ENCODE data around the gene WHRN.

Gene WHRN

GRCh38 chr9:114506082-114506390 lies 763 bp upstream of the WHRN start:
- no peak for DNase-seq (ENCODE audit: low read depth in 2 of 2)
- H3K4me3 ChIP-seq (replicated peaks in 1 of 2; ENCODE audit: low read depth in 2 of 2, low read length in 2 of 2): peak overlapping the region; percentile 61
- no peak for TF ChIP-seq CTCF (IDR thresholded peaks at IDR 0.05; ENCODE audit: low read depth, low read length)

DNA sequence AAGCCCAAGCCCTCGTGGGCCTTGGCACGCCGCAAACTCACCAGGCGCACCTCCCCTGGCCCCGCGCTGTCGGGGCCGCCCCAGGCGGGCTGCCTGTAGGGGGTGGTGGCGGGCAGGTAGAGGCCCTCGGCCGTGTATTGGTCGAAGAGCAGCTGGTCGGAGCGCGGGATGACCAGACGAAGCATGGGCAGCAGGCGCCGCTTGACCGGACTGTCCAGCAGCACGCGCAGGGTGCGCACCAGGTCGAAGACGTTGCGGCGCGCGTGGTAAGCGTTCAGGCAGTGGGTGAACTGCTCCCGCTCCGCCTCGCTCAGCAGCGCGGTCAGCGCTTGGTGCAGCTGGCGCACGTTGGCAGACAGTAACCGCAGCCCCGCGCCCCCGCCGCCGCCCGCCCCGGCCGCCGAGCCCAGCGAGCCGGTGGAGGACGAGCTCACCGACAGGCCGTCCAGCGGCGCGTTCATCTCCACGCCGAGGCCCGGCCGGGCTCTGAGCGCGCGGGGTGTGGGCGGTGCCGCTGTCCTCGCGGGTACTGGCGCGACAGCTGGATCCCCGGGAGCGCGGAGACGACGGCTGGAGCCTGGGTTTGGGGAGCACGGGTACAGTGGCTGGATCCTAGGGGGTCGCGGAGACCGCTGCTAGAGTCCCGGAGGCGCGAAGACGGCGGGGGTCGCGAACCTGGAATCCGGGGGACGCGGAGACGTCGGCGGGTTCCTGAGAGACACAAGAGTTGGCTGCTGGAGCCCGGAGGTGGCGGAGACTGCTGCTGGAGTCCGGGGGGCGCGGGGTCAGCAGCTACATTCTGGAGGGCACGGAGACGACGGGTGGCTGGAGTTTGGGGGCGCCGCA lies 709 bp downstream of the WHRN start:
- TF ChIP-seq CTCF (IDR thresholded peaks at IDR 0.05; ENCODE audit: low read depth, low read length): peak; percentile 18
- peak overlapping the region; percentile 61 for H3K4me3 ChIP-seq (replicated peaks in 1 of 2; ENCODE audit: low read depth in 2 of 2, low read length in 2 of 2)
- DNase-seq (ENCODE audit: low read depth in 2 of 2): peak in 1 of 2 donors; percentile 26

DNA sequence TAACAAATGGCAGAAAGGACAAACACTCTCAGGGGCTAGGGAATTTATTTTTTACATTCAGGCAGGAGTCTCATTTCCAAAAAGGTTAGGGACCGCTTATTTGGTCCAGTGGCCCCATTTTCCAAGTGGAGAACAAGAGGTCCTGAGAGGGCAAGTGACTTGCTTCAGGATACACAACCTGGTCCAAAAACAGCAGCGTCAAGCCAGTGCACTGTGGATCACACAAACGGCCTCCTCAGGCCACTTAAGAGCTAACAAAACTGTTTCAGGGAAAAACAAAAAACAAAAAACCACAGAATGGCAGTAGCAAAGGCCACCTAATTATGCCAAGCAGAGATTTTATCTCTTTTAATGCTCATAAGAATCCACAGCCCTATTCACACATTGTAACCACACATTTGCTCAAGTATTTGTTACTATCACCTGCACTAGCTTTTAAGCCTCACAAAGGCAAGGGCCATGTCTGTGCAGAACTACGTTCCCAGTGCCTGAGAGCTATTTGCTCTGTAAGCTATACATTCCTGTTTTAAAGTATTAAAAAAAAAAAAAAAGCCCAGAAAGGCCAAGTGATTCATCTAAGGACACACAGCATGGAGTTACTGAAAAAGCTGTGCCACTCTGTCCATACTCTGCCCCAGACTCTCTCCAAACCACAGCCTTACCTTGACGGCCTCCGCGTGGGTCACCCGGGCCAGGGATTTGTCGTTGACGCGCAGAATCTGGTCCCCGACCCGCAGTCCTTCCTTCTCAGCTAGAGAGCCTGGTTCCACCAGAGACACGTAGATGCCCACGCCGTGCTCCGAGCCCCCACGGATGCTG lies 1.5 kb downstream of the WHRN start:
- no peak overlapping the region for H3K4me3 ChIP-seq (replicated peaks in 1 of 2; ENCODE audit: low read depth in 2 of 2, low read length in 2 of 2)
- no peak for DNase-seq (ENCODE audit: low read depth in 2 of 2)
- no peak for TF ChIP-seq CTCF (IDR thresholded peaks at IDR 0.05; ENCODE audit: low read depth, low read length)

GRCh38 chr9:114503009-114503408 lies 2.3 kb downstream of the WHRN start:
- TF ChIP-seq CTCF (IDR thresholded peaks at IDR 0.05; ENCODE audit: low read depth, low read length): no peak
- H3K4me3 ChIP-seq (replicated peaks in 1 of 2; ENCODE audit: low read depth in 2 of 2, low read length in 2 of 2): no peak overlapping the region
- no peak for DNase-seq (ENCODE audit: low read depth in 2 of 2)

DNA sequence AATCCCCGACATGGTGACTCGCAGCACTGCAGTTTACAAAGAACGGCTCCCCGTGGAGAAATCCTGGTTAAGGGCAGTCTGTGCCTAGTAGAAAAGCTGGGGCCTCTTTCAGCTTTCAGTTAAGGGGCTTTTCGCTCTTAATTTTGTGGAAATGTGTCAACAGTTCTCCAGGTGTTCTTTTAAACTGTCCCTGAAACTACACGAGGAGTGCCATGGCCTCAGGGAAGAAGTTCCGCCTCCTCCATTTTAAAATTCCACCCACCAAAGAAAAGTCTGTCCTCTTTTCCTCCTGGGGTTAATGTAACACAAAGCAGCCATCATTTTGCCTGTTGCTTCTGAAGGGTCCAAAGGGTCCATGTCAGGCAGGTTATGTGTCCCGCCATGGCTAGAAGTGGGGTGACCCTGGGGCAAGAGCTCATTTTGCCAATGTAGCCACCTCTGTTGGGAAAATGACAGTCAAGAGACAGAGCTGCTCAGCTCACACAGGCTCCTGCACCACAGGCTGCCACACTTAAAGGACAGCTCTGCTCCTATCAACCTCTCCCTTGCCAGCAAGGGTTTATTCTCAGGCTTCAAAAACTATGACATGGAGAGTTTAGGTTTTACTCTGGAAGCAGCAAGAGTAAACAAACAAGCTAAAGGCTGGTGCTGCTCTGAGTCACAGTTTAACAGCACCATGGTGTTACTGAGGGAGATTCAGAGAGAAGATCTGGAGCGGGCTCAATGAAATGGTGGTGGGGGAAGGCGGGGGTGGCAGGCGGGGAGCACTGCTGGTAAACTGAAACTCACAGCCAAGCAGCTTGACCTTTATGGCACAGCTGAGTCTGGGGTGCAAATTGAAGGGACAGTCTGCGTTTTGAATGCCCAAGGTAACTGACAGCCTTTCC lies 3.2 kb downstream of the WHRN start:
- no peak for DNase-seq (ENCODE audit: low read depth in 2 of 2)
- TF ChIP-seq CTCF (IDR thresholded peaks at IDR 0.05; ENCODE audit: low read depth, low read length): no peak
- no peak overlapping the region for H3K4me3 ChIP-seq (replicated peaks in 1 of 2; ENCODE audit: low read depth in 2 of 2, low read length in 2 of 2)

- no peak for TF ChIP-seq CTCF (IDR thresholded peaks at IDR 0.05; ENCODE audit: low read depth, low read length)
- DNase-seq (ENCODE audit: low read depth in 2 of 2): no peak
- H3K4me3 ChIP-seq (replicated peaks in 1 of 2; ENCODE audit: low read depth in 2 of 2, low read length in 2 of 2): no peak overlapping the region
Observed at GRCh38 chr9:114500697-114501292, 4.5 kb downstream of the WHRN start.

Data from cardiac fibroblast (primary cell).